ENCODE measurements around the gene RPL21. TPM values are rescaled to one million over a fixed set of nuclear protein-coding genes. Genes with fewer than 3 reads are reported as not detected.

Gene RPL21
- polyA plus RNA-seq, 3 donors: 1,311 to 1,781 (median 1,417) TPM

- Histone ChIP-seq H2AFZ (ENCODE audit: insufficient read depth, low read depth, low read length, poor library complexity, severe bottlenecking) (no peak overlapping the region), H3K27ac (ENCODE audit: low read depth in 1 of 2, low read length in 2 of 2) (no peak overlapping the region), H3K36me3 (replicated peaks in 1 of 2; ENCODE audit: control insufficient read depth in 1 of 2, insufficient read depth in 2 of 2, low read length in 2 of 2) (no peaks in the 10 kb centered on the region), H3K4me2 (replicated peaks; ENCODE audit: extremely low read depth, low read length, poor library complexity, severe bottlenecking) (no peak overlapping the region), H3K4me3 (replicated peaks in 1 of 3; ENCODE audit: low read depth in 2 of 3, low read length in 3 of 3) (no peak overlapping the region), H3K27me3 (ENCODE audit: control insufficient read depth in 2 of 2, insufficient read depth in 2 of 2, low read length in 2 of 2) (no peaks in the 10 kb centered on the region), H3K4me1 (ENCODE audit: control insufficient read depth in 1 of 2, insufficient read depth in 2 of 2, low read length in 2 of 2) (no peaks in the 10 kb centered on the region), H3K79me2 (ENCODE audit: insufficient read depth, low read length) (no peaks in the 10 kb centered on the region), H4K20me1 (ENCODE audit: insufficient read depth, low read length) (no peaks in the 10 kb centered on the region), H3K9me3 (replicated peaks in 1 of 2; ENCODE audit: control insufficient read depth in 1 of 2, insufficient read depth in 1 of 2, low read length in 2 of 2) (no peaks in the 10 kb centered on the region), H3K9ac (ENCODE audit: insufficient read depth, low read length, poor library complexity, severe bottlenecking) (no peak overlapping the region)
- intact Hi-C loops (cut with micrococcal nuclease): no loop called here
- H3K4me3 Mint-ChIP-seq: no peak overlapping the region
- no peaks in the 10 kb centered on the region for H3K36me3 Mint-ChIP-seq
- no peak overlapping the region for H3K27ac Mint-ChIP-seq
- DNase-seq: no peak
- TF ChIP-seq, protein P1, sequence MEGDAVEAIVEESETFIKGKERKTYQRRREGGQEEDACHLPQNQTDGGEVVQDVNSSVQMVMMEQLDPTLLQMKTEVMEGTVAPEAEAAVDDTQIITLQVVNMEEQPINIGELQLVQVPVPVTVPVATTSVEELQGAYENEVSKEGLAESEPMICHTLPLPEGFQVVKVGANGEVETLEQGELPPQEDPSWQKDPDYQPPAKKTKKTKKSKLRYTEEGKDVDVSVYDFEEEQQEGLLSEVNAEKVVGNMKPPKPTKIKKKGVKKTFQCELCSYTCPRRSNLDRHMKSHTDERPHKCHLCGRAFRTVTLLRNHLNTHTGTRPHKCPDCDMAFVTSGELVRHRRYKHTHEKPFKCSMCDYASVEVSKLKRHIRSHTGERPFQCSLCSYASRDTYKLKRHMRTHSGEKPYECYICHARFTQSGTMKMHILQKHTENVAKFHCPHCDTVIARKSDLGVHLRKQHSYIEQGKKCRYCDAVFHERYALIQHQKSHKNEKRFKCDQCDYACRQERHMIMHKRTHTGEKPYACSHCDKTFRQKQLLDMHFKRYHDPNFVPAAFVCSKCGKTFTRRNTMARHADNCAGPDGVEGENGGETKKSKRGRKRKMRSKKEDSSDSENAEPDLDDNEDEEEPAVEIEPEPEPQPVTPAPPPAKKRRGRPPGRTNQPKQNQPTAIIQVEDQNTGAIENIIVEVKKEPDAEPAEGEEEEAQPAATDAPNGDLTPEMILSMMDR (IDR thresholded peaks at IDR 0.05): no peak
- peaks cover 0 to 7% (median 4%) of the 10 kb centered on the region in 3 donors for H3K27me3 Mint-ChIP-seq (ENCODE audit: low read depth in 3 of 3)
- WGBS (ENCODE audit: insufficient coverage): 92% methylated on average over 2 of the region's 6 CpGs
- H3K9me3 Mint-ChIP-seq: no peaks in the 10 kb centered on the region
- H3K4me1 Mint-ChIP-seq: peaks cover 7% of the 10 kb centered on the region
These were observed 49.7 kb downstream of the RPL21 start for GRCh38 chr13:27300941-27301586.

GRCh38 chr13:27302643-27303262 lies 51.4 kb downstream of the RPL21 start:
- Histone ChIP-seq H3K36me3 (replicated peaks in 1 of 2; ENCODE audit: control insufficient read depth in 1 of 2, insufficient read depth in 2 of 2, low read length in 2 of 2) (no peaks in the 10 kb centered on the region), H4K20me1 (ENCODE audit: insufficient read depth, low read length) (no peaks in the 10 kb centered on the region), H3K4me2 (replicated peaks; ENCODE audit: extremely low read depth, low read length, poor library complexity, severe bottlenecking) (no peak overlapping the region), H3K9ac (ENCODE audit: insufficient read depth, low read length, poor library complexity, severe bottlenecking) (no peak overlapping the region), H3K27me3 (ENCODE audit: control insufficient read depth in 2 of 2, insufficient read depth in 2 of 2, low read length in 2 of 2) (no peaks in the 10 kb centered on the region), H3K79me2 (ENCODE audit: insufficient read depth, low read length) (no peaks in the 10 kb centered on the region), H2AFZ (ENCODE audit: insufficient read depth, low read depth, low read length, poor library complexity, severe bottlenecking) (no peak overlapping the region), H3K4me3 (replicated peaks in 1 of 3; ENCODE audit: low read depth in 2 of 3, low read length in 3 of 3) (no peak overlapping the region), H3K4me1 (ENCODE audit: control insufficient read depth in 1 of 2, insufficient read depth in 2 of 2, low read length in 2 of 2) (no peaks in the 10 kb centered on the region), H3K9me3 (replicated peaks in 1 of 2; ENCODE audit: control insufficient read depth in 1 of 2, insufficient read depth in 1 of 2, low read length in 2 of 2) (no peaks in the 10 kb centered on the region), H3K27ac (ENCODE audit: low read depth in 1 of 2, low read length in 2 of 2) (no peak overlapping the region)
- no peak for DNase-seq
- Mint-ChIP-seq H3K27ac (no peak overlapping the region), H3K9me3 (no peaks in the 10 kb centered on the region), H3K4me1 (peaks cover 7% of the 10 kb centered on the region), H3K27me3 (ENCODE audit: low read depth in 3 of 3) (peaks cover 0 to 5% (median 0%) of the 10 kb centered on the region in 3 donors), H3K36me3 (no peaks in the 10 kb centered on the region), H3K4me3 (no peak overlapping the region)
- WGBS (ENCODE audit: insufficient coverage): 88% methylated on average over 1 of the region's 4 CpGs
- TF ChIP-seq, protein P1 (IDR thresholded peaks at IDR 0.05): no peak
- intact Hi-C loops (cut with micrococcal nuclease): no loop called here
